GM12891 (cell line): Measurements from ENCODE around the gene PPP2R3C.

ENCODE experiments used
- POLR2A ChIP-seq: IDR thresholded peaks from 2 replicates; pipeline ENCODE4 v1.6.1; 2011; ENCODE audit warnings: low read depth, low read length, control low read depth
- POLR2AphosphoS5 ChIP-seq: IDR thresholded peaks from 2 replicates; pipeline ENCODE4 v1.6.1; 2011; ENCODE audit warnings: low read depth, low read length, control low read depth
- TAF1 ChIP-seq: IDR thresholded peaks from 2 replicates; pipeline ENCODE4 v1.6.1; 2011; ENCODE audit warnings: low read depth, low read length, control low read depth

DNA sequence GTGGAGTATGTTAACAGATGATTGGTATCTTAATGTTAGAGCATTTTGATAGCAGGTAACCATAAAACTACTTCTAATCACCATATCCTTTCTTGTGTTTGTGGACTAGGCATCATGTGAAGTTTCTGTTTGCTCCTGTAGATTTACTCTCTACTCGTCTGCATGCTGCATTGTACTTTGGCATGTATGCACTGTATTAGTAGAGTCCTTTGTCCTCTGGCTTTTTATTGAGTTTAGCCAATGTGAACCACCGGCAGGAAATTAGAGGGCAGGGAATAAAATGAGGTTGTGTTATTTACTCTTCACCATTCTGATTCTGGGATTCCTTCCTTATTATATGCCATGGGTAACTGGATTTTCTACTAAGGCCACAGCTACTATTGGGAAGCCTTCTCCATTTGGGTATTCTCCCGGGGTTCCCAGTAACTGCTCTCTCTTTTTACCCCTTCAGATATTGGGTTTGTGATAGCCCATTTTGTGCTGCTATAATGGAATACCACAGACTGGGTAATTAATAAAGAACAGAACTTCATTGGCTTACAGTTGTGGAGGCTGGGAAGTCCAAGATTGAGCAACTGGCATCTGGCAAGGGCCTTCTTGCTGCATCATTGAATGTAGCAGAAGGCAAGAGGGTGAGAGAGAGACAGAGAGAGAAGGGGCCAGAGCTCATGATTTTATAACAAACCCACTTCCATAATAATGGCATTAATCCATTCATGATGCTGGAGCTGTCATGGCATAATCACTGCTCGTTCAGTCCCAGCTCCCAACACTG, 53.4 kb downstream of the PPP2R3C start:
- TF ChIP-seq POLR2A (no peak), POLR2AphosphoS5 (no peak), TAF1 (no peak)
